Measurements from ENCODE around the gene FBXO11. TPM values are rescaled to one million over a fixed set of nuclear protein-coding genes. Genes with fewer than 3 reads are reported as not detected.
A peak's percentile ranks its signal among the peaks of the same experiment; 100 is the strongest.

Gene FBXO11
- total and polyA plus RNA-seq, 4 donors = 17.5 to 80.4 (median 51.5) TPM

- Histone ChIP-seq H3K36me3 (ENCODE audit: control insufficient read depth in 1 of 2, insufficient read depth in 2 of 2, low read length in 1 of 2) (peaks cover 3 to 10% of the 10 kb centered on the region in 2 donors), H3K27me3 (ENCODE audit: control insufficient read depth in 1 of 2, insufficient read depth in 2 of 2, low read length in 1 of 2) (no peaks in the 10 kb centered on the region), H3K4me1 (ENCODE audit: control insufficient read depth in 1 of 2, insufficient read depth in 2 of 2, low read length in 2 of 2) (no peaks in the 10 kb centered on the region), H3K9me3 (ENCODE audit: control insufficient read depth, low read length) (no peaks in the 10 kb centered on the region), H3K27ac (ENCODE audit: low read depth in 1 of 2, low read length in 2 of 2) (no peak overlapping the region), H3K4me3 (ENCODE audit: low read length in 2 of 2) (no peak overlapping the region)
- ATAC-seq (ENCODE audit: low FRiP score) = no peak
- no peak for DNase-seq
- 84 to 91% methylated on average over 2 of the region's 2 CpGs for WGBS, 2 donors
- intact Hi-C loops (cut with DNase I) = no loop called here
Measured at GRCh38 chr2:47796090-47796697, 110.1 kb downstream of the FBXO11 start.

- intact Hi-C loops (cut with DNase I) = loop anchor here in 1 of 2 donors (10.0 kb wide), 1 partner anchor 119 kb away; the partner anchor contains the start of gene FBXO11
- no peaks in the 10 kb centered on the region for H3K4me1 ChIP-seq (ENCODE audit: control insufficient read depth in 1 of 2, insufficient read depth in 2 of 2, low read length in 2 of 2)
- H3K36me3 ChIP-seq (ENCODE audit: control insufficient read depth in 1 of 2, insufficient read depth in 2 of 2, low read length in 1 of 2) = no peaks in the 10 kb centered on the region
- H3K27me3 ChIP-seq (ENCODE audit: control insufficient read depth in 1 of 2, insufficient read depth in 2 of 2, low read length in 1 of 2) = no peaks in the 10 kb centered on the region
- H3K4me3 ChIP-seq (ENCODE audit: low read length in 2 of 2) = no peak overlapping the region
- DNase-seq (no peak), ATAC-seq (ENCODE audit: low FRiP score) (no peak)
- WGBS, 2 donors = 90 to 92% methylated on average over 6 to 7 of the region's 7 CpGs
- no peak overlapping the region for H3K27ac ChIP-seq (ENCODE audit: low read depth in 1 of 2, low read length in 2 of 2)
- H3K9me3 ChIP-seq (ENCODE audit: control insufficient read depth, low read length) = no peaks in the 10 kb centered on the region
Measured at GRCh38 chr2:47785986-47786385, 120.3 kb downstream of the FBXO11 start.

GRCh38 chr2:47784352-47784851, 121.9 kb downstream of the FBXO11 start:
- DNase-seq (no peak), ATAC-seq (ENCODE audit: low FRiP score) (no peak)
- Histone ChIP-seq H3K4me3 (ENCODE audit: low read length in 2 of 2) (peak overlapping the region; percentile 56 to 73), H3K36me3 (ENCODE audit: control insufficient read depth in 1 of 2, insufficient read depth in 2 of 2, low read length in 1 of 2) (no peaks in the 10 kb centered on the region), H3K9me3 (ENCODE audit: control insufficient read depth, low read length) (no peaks in the 10 kb centered on the region), H3K27ac (ENCODE audit: low read depth in 1 of 2, low read length in 2 of 2) (no peak overlapping the region), H3K4me1 (ENCODE audit: control insufficient read depth in 1 of 2, insufficient read depth in 2 of 2, low read length in 2 of 2) (no peaks in the 10 kb centered on the region), H3K27me3 (ENCODE audit: control insufficient read depth in 1 of 2, insufficient read depth in 2 of 2, low read length in 1 of 2) (no peaks in the 10 kb centered on the region)
- 18 to 26% methylated on average over 28 of the region's 28 CpGs for WGBS, 2 donors
- intact Hi-C loops (cut with DNase I) = loop anchor here (5.0 to 10.0 kb wide), 3 partner anchors 120 to 323 kb away; partner anchors contain the start of gene FBXO11 (in 2 of the 2)

GRCh38 chr2:47783486-47784351, 122.6 kb downstream of the FBXO11 start:
- intact Hi-C loops (cut with DNase I) = loop anchor here (5.0 to 10.0 kb wide), 3 partner anchors 121 to 324 kb away; partner anchors contain the start of gene FBXO11 (in 2 of the 2)
- peak overlapping the region in 1 of 2 donors; percentile 68 for H3K27ac ChIP-seq (ENCODE audit: low read depth in 1 of 2, low read length in 2 of 2)
- DNase-seq (peak; percentile 76 to 88), ATAC-seq (ENCODE audit: low FRiP score) (peak; percentile 74)
- no peaks in the 10 kb centered on the region for H3K36me3 ChIP-seq (ENCODE audit: control insufficient read depth in 1 of 2, insufficient read depth in 2 of 2, low read length in 1 of 2)
- peak overlapping the region; percentile 56 to 73 for H3K4me3 ChIP-seq (ENCODE audit: low read length in 2 of 2)
- H3K4me1 ChIP-seq (ENCODE audit: control insufficient read depth in 1 of 2, insufficient read depth in 2 of 2, low read length in 2 of 2) = no peaks in the 10 kb centered on the region
- 1% methylated on average over 34 to 71 of the region's 71 CpGs for WGBS, 2 donors
- H3K27me3 ChIP-seq (ENCODE audit: control insufficient read depth in 1 of 2, insufficient read depth in 2 of 2, low read length in 1 of 2) = no peaks in the 10 kb centered on the region
- no peaks in the 10 kb centered on the region for H3K9me3 ChIP-seq (ENCODE audit: control insufficient read depth, low read length)

- Histone ChIP-seq H3K4me3 (ENCODE audit: low read length in 2 of 2) (peak within 1 kb of the TSS; percentile 73 to 87), H3K4me1 (ENCODE audit: control insufficient read depth in 1 of 2, insufficient read depth in 2 of 2, low read length in 2 of 2) (no peaks in the 10 kb centered on the region), H3K9me3 (ENCODE audit: control insufficient read depth, low read length) (no peaks in the 10 kb centered on the region), H3K36me3 (ENCODE audit: control insufficient read depth in 1 of 2, insufficient read depth in 2 of 2, low read length in 1 of 2) (no peaks in the 10 kb centered on the region), H3K27me3 (ENCODE audit: control insufficient read depth in 1 of 2, insufficient read depth in 2 of 2, low read length in 1 of 2) (no peaks in the 10 kb centered on the region), H3K27ac (ENCODE audit: low read depth in 1 of 2, low read length in 2 of 2) (peak within 1 kb of the TSS in 1 of 2 donors; percentile 78)
- WGBS, 2 donors = 0% methylated on average over 82 to 98 of the region's 98 CpGs
- ATAC-seq (ENCODE audit: low FRiP score) (peak; percentile 97), DNase-seq (peak; percentile 93 to 96)
- intact Hi-C loops (cut with DNase I) = loop anchor here (5.0 to 10.0 kb wide), 3 partner anchors 122 to 324 kb away; partner anchors contain the start of gene FBXO11 (in 2 of the 2)
Measured at GRCh38 chr2:47782671-47783485, 123.4 kb downstream of the FBXO11 start, which contains the start of gene MSH6. Gene MSH6 (plus strand): TSS chr2:47783145. CDS start chr2:47783234, 89 bp downstream.

GRCh38 chr2:47782381-47782670, 124.0 kb downstream of the FBXO11 start:
- no peak for DNase-seq

GRCh38 chr2:47779426-47779790, 126.9 kb downstream of the FBXO11 start:
- Histone ChIP-seq H3K4me1 (ENCODE audit: control insufficient read depth in 1 of 2, insufficient read depth in 2 of 2, low read length in 2 of 2) (no peaks in the 10 kb centered on the region), H3K9me3 (ENCODE audit: control insufficient read depth, low read length) (no peaks in the 10 kb centered on the region), H3K27me3 (ENCODE audit: control insufficient read depth in 1 of 2, insufficient read depth in 2 of 2, low read length in 1 of 2) (no peaks in the 10 kb centered on the region), H3K4me3 (ENCODE audit: low read length in 2 of 2) (no peak overlapping the region), H3K36me3 (ENCODE audit: control insufficient read depth in 1 of 2, insufficient read depth in 2 of 2, low read length in 1 of 2) (no peaks in the 10 kb centered on the region), H3K27ac (ENCODE audit: low read depth in 1 of 2, low read length in 2 of 2) (no peak overlapping the region)
- intact Hi-C loops (cut with DNase I) = no loop called here
- ATAC-seq (ENCODE audit: low FRiP score) (no peak), DNase-seq (no peak)
- whole genome bisulfite sequencing, 2 donors = 92 to 93% methylated on average over 8 of the region's 8 CpGs

More at GRCh38 chr2:47782381-47782670, 124.0 kb downstream of the FBXO11 start:
- intact Hi-C loops (cut with DNase I) = loop anchor here (5.0 to 10.0 kb wide), 3 partner anchors 122 to 325 kb away; partner anchors contain the start of gene FBXO11 (in 2 of the 2)
- no peak for ATAC-seq (ENCODE audit: low FRiP score)
- Histone ChIP-seq H3K36me3 (ENCODE audit: control insufficient read depth in 1 of 2, insufficient read depth in 2 of 2, low read length in 1 of 2) (no peaks in the 10 kb centered on the region), H3K9me3 (ENCODE audit: control insufficient read depth, low read length) (no peaks in the 10 kb centered on the region), H3K4me3 (ENCODE audit: low read length in 2 of 2) (peak overlapping the region; percentile 73 to 87), H3K27ac (ENCODE audit: low read depth in 1 of 2, low read length in 2 of 2) (peak overlapping the region in 1 of 2 donors; percentile 78), H3K4me1 (ENCODE audit: control insufficient read depth in 1 of 2, insufficient read depth in 2 of 2, low read length in 2 of 2) (no peaks in the 10 kb centered on the region), H3K27me3 (ENCODE audit: control insufficient read depth in 1 of 2, insufficient read depth in 2 of 2, low read length in 1 of 2) (no peaks in the 10 kb centered on the region)
- WGBS, 2 donors = 4% methylated on average over 7 of the region's 7 CpGs
